Epithelial cell of proximal tubule (primary cell): Measurements from ENCODE around the gene IQSEC1. TPM values are rescaled to one million over a fixed set of nuclear protein-coding genes. Genes with fewer than 3 reads are reported as not detected.

Experiments
- DNase-seq: peaks from one replicate; pipeline ENCODE4 v3.0.0-alpha.2; 2011; ENCODE audit warnings: low read depth
- H3K4me3 ChIP-seq: 2 replicates; pipeline ENCODE4 v1.5.1; 2011; ENCODE audit warnings: low read depth, mild to moderate bottlenecking, low read length
- CTCF ChIP-seq: conservative IDR thresholded peaks from 2 replicates; pipeline ENCODE4 v1.5.1; 2012; ENCODE audit warnings: low read depth, mild to moderate bottlenecking, low read length
- total RNA-seq: library from RNA; depleted of rRNA; stranded (reverse); fragments of >200 nt; gene quantifications from 2 replicates; pipeline ENCODE4 v1.2.3, GENCODE V29; 2015

Gene IQSEC1
- total RNA-seq, 1 donor from 2014 or later: 8.8 TPM

- H3K4me3 ChIP-seq: no peak overlapping the region
- DNase-seq: no peak
- TF ChIP-seq CTCF: no peak
Measured at GRCh38 chr3:13072600-13073325, 466 bp downstream of the IQSEC1 start.

- H3K4me3 ChIP-seq: no peak overlapping the region
- DNase-seq: no peak
- TF ChIP-seq CTCF: no peak
Measured at GRCh38 chr3:13072239-13072599, 1.0 kb downstream of the IQSEC1 start.

DNA sequence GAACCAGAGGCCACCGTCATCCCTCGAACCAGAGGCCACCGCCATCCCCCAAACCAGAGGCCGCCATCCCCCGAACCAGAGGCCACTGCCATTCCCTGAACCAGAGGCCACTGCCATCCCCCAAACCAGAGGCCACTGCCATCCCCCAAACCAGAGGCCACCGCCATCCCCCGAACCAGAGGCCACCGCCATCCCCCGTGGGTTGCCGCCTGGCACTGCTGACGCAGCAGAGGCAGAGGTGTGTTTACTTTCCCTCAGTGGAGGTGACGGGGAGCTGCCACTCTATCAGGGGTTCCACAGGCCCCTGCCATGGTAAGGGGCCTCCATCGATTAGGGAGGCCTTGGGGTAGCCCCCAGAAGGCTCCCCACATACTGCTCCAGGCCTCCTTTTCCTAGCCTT lies 1.5 kb downstream of the IQSEC1 start:
- no peak overlapping the region for H3K4me3 ChIP-seq
- no peak for DNase-seq
- TF ChIP-seq CTCF: no peak

- DNase-seq: no peak
- H3K4me3 ChIP-seq: no peak overlapping the region
- no peak for TF ChIP-seq CTCF
Measured at GRCh38 chr3:13070391-13071070, 2.7 kb downstream of the IQSEC1 start.

GRCh38 chr3:13069495-13069894 lies 3.7 kb downstream of the IQSEC1 start:
- DNase-seq: no peak
- no peak for TF ChIP-seq CTCF
- H3K4me3 ChIP-seq: no peak overlapping the region

DNA sequence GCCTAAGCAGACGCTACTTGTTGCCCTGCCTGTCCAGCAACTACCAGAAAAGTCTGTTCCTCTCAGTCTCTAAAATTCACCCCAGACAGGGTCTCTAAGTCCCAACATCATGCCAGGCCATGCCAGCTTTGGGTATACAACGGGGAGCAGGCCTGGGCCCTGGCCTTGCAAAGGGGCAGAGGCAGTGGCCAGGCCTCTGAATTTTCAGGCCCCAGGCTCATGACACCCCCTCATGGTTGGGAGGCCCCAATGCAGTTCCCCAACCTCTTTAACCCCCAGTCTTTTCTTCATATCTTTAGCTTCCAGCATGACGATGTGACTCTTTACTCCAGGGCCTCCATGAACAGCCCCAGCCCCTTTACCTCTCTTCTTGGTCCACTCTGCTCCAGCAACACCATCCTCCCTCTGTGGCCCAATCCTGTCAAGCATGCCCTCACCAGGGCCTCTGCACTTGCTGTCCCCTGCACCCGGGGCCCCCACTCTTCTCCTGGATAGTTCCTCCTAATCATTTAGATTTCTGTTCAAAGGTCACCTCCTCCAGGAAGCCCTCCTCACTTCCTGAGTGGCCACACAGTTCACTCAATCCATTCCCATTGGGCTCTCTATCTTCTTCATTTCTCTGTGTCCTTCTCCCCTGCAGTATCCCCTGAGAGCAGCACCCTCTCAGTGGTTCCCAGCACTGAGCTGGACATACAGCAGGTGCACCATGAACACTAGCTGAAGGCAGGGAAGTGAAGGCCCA lies 4.8 kb downstream of the IQSEC1 start:
- DNase-seq: no peak
- no peak for TF ChIP-seq CTCF
- no peak overlapping the region for H3K4me3 ChIP-seq
